Measurements from ENCODE around the gene PPP1R3G. TPM values are rescaled to one million over a fixed set of nuclear protein-coding genes. Genes with fewer than 3 reads are reported as not detected.

Gene PPP1R3G
- total RNA-seq, 4 donors from 2014 or later = 0.56 to 1.8 (median 1.3) TPM

- DNase-seq (ENCODE audit: low spot score) (no peak), ATAC-seq (ENCODE audit: low FRiP score) (no peak)
- no peak for TF ChIP-seq CTCF (IDR thresholded peaks at IDR 0.05)
Observed at GRCh38 chr6:5099537-5099936, 14.4 kb downstream of the PPP1R3G start.

- ATAC-seq (ENCODE audit: low FRiP score) = no peak
- DNase-seq (ENCODE audit: low spot score) = no peak
- no peak for TF ChIP-seq CTCF (IDR thresholded peaks at IDR 0.05)
Observed at GRCh38 chr6:5100806-5101205, 15.7 kb downstream of the PPP1R3G start.

GRCh38 chr6:5102267-5102970 lies 17.3 kb downstream of the PPP1R3G start:
- no peak for ATAC-seq (ENCODE audit: low FRiP score)
- DNase-seq (ENCODE audit: low spot score) = no peak
- TF ChIP-seq CTCF (IDR thresholded peaks at IDR 0.05) = no peak

- DNase-seq (ENCODE audit: low spot score) (no peak), ATAC-seq (ENCODE audit: low FRiP score) (no peak)
- TF ChIP-seq CTCF (IDR thresholded peaks at IDR 0.05) = no peak
Observed at GRCh38 chr6:5103250-5103649, 18.1 kb downstream of the PPP1R3G start.

- no peak for TF ChIP-seq CTCF (IDR thresholded peaks at IDR 0.05)
- ATAC-seq (ENCODE audit: low FRiP score) (no peak), DNase-seq (ENCODE audit: low spot score) (no peak)
Observed at GRCh38 chr6:5104667-5105066, 19.5 kb downstream of the PPP1R3G start.

GRCh38 chr6:5105146-5105545 lies 20.0 kb downstream of the PPP1R3G start:
- ATAC-seq (ENCODE audit: low FRiP score) = no peak
- TF ChIP-seq CTCF (IDR thresholded peaks at IDR 0.05) = no peak
- no peak for DNase-seq (ENCODE audit: low spot score)

- no peak for TF ChIP-seq CTCF (IDR thresholded peaks at IDR 0.05)
- peak; percentile 38 for ATAC-seq (ENCODE audit: low FRiP score)
- no peak for DNase-seq (ENCODE audit: low spot score)
Observed at GRCh38 chr6:5107341-5107740, 22.2 kb downstream of the PPP1R3G start.

Measured in omental fat pad (tissue), 4 donors.